Choroid plexus epithelial cell (primary cell): ENCODE data around the gene RAI1.

Source experiments
- DNase-seq: peaks from one replicate; pipeline ENCODE4 v3.0.0-alpha.2; 2010; ENCODE audit warnings: low read depth
- H3K4me3 ChIP-seq: 2 replicates; pipeline ENCODE4 v1.5.1; 2011; ENCODE audit warnings: low read depth, mild to moderate bottlenecking, control low read depth, low read length, moderate library complexity
- TF ChIP-seq, protein P1 (sequence below): conservative IDR thresholded peaks from 2 replicates; pipeline ENCODE4 v1.5.1; 2011; ENCODE audit warnings: low read depth, mild to moderate bottlenecking, control low read depth, inconsistent platforms, low read length, moderate library complexity

The RAI1 gene

DNA sequence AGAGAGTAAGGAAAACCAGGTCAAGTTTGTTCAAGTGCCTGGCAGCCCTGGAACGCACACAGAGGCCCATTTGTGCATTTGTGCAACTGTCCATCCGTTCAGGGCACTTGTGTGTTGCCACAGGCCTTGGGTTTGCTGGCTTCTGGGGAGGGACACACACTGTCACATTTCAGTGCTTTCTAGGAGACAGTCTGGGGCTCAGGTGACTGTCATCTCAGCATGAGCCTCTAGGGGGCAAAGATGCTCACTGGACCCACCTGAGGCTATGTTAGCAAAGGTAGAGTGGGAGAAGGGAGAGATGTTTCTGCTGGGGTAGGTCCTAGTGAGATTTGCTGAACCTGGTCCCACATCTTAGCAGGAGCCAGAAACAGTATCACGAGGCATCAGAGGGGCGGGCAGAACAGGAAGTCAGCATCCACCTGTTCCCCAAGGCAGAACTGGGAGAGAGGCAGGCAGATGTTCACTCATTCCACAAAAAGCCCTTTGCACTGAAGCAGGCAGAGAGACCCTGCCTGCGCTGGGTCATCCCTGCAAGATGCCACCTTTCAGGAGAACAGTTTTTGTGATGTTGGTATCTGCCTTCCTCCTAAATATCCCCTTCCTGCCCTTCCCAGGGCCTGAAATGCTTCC lies 48.5 kb downstream of the RAI1 start:
- no peak overlapping the region for H3K4me3 ChIP-seq
- TF ChIP-seq, protein P1, sequence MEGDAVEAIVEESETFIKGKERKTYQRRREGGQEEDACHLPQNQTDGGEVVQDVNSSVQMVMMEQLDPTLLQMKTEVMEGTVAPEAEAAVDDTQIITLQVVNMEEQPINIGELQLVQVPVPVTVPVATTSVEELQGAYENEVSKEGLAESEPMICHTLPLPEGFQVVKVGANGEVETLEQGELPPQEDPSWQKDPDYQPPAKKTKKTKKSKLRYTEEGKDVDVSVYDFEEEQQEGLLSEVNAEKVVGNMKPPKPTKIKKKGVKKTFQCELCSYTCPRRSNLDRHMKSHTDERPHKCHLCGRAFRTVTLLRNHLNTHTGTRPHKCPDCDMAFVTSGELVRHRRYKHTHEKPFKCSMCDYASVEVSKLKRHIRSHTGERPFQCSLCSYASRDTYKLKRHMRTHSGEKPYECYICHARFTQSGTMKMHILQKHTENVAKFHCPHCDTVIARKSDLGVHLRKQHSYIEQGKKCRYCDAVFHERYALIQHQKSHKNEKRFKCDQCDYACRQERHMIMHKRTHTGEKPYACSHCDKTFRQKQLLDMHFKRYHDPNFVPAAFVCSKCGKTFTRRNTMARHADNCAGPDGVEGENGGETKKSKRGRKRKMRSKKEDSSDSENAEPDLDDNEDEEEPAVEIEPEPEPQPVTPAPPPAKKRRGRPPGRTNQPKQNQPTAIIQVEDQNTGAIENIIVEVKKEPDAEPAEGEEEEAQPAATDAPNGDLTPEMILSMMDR: peak; percentile 66
- DNase-seq: no peak

DNA sequence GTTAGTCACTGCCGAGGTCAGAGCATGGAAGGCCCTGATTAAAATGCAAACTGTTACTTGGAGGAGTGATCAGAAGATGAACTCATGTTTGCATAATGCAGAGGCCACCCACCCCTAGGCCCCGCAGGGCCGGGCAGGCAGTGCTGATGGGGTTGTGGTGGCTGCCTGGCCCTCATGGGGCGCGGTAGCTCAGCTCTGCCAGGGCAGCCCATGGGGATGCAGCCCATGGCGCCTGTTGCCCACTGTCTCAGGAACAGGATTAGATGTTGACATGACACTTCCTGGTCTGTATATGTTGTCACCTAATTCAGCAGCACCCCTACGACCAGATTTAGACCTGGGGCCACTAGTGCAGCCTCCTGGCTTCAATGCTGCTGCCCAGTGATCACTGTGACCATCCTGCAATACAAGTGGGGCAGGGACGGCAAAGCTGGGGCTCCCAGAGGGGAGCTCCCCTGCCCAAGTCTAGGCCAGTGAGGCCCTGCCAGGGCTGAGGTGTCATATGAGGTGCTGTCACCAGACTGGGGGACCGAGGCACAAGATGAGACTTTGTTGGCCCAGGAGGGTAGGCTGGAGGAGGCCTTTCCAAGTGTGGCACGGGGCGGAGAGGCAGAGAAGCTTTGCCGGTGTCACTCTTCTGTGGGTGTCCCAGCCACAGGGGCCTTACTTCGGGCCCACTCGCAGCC lies 49.1 kb downstream of the RAI1 start:
- H3K4me3 ChIP-seq: no peak overlapping the region
- DNase-seq: no peak
- TF ChIP-seq, protein P1: no peak

DNA sequence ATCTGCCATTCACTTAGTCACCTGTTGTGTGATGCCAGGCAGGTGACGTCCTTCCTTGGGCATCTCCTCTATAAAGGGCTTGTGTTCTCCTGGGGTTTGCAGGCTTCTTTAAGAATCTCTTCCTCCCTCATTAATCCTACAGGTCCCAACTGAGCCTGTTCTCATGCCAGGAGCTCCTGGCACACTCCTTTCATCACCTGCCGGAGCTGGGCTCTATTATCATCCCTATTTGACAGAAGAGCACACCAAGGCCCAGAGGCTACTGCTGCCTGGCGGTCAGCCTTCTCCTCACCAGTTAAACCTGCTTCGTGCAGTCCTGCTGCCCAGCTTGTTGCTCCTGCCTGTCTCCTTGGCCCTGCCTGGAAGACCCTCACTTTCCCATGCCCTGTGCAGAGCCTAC lies 51.2 kb downstream of the RAI1 start:
- H3K4me3 ChIP-seq: no peak overlapping the region
- no peak for DNase-seq
- TF ChIP-seq, protein P1: no peak

DNA sequence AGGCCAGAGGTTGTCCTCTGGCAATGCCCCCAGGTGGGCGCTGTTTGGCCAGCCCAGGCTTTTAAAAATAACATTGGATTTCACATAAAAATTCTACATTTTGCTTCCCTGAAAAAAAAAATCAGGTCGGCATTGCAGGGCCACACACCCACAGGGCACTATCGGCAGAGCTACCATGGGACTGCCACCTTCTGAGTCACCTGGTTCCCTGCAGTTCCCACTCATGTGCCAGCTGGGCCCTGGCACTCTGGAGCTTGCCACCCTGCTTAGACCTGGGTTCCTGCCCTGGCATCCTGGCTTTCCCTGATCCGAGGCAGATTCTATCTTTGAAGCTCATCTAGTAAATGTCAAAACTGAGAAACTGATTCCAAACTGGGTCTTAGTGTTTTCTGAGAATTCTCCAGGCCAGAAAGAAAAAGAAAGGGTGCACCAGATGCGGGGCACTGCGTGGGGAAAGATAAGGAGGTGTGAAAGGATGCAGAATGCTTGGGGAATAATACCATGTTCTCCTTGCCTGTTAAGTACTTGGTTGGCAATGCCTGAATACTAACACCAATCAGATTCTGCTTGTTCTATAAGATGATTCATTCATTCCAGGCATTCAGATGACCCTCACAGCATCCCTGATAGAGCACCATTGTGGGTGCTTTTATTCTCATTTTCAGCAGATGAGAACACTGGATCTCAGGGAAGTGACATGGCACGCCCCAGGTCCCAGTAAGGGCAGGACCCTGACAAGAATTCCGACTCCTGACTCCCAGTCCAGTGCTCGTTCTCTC lies 51.8 kb downstream of the RAI1 start:
- DNase-seq: peak; percentile 69

DNA sequence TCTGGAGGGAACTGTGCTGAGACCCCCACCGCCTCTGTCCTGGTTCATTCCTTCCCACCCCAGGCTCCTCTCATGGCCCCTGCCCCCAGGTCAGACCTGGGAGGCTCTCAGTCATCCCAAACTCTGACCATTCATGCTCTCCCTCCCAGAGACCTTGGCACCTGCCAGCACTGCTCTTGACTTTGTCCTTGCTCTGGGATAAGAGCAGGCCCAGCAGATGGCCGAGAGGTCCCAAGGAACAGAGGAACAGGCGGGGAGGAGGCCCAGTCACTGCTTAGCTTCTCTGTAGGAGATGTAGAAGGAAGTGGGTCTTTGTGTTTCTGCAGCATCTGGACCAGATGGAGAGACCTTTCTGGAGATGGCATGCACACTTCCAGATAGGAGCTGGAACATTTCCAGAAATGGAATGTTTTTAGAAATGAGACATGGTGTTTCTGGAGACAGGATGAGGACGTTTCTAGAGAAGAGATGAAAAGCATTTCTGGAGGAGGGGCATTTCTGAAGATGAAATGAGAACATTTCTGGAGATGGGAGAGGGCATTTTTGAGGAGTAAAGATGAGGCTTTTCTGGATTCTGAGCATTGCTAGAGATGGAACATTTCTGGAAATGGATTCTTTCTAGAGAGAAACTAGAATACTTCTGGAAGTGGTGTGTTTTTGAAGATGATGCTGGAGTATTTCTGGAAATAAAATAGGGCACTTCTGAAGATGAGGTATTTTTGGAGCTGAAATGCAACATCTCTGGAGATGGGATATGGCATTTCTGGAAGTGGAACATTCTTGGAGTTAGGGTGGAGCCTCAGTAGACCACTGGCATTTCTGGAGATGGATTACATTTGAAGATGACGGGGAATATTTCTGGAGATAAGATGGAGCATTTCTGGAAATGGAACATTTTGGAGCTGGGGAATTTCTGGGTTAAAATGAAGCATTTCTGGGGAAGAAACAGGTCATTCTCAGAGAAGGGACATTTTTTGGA lies 55.2 kb downstream of the RAI1 start:
- TF ChIP-seq, protein P1: no peak
- no peak overlapping the region for H3K4me3 ChIP-seq
- no peak for DNase-seq

More for the DNA sequence above, 51.8 kb downstream of the RAI1 start:
- no peak overlapping the region for H3K4me3 ChIP-seq
- TF ChIP-seq, protein P1: no peak
